Right lobe of liver (tissue), 4 donors: ENCODE results near the gene MCC.

ENCODE experiments used
- CTCF ChIP-seq, 4 donors: fragments of 200-600 bp in 3 of 4; fragments of 450-650 bp in 1 of 4; IDR thresholded peaks; one replicate each; pipeline versions ENCODE4 v1.5.1 to v1.8.0; 2016 to 2022; ENCODE audit warnings: antibody characterized with exemption in 4 of 4, mild to moderate bottlenecking in 2 of 4
- POLR2A ChIP-seq: fragments of 450-650 bp; IDR thresholded peaks from one replicate; pipeline ENCODE4 v1.6.1; 2017; ENCODE audit warnings: antibody characterized with exemption, mild to moderate bottlenecking
- donor health status: DM: no; HTN: no; CAD: no.
- donor health status: DM: no; HTN: no; CAD: no.
- donor health status: DM: no; HTN: yes; CAD: no.

- TF ChIP-seq CTCF (IDR thresholded peaks at IDR 0.05) (no peak), POLR2A (no peak)
Observed at GRCh38 chr5:113040672-113041260, 447.5 kb downstream of the MCC start.
